Esophagus muscularis mucosa (tissue), 4 donors: ENCODE measurements around the gene RNASE1. TPM values are rescaled to one million over a fixed set of nuclear protein-coding genes. Genes with fewer than 3 reads are reported as not detected.

Experiments
- DNase-seq: peaks from one replicate; pipeline ENCODE4 v3.0.0-alpha.2; 2017; ENCODE audit errors: extremely low spot score
- H3K27ac ChIP-seq, 4 donors: fragments of 200-600 bp; sonication (generic); replicated peaks in 1 of 4; 1 replicate in 3 of 4; 2 replicates in 1 of 4; pipeline ENCODE4 v1.5.1; 2016 to 2019; ENCODE audit warnings: mild to moderate bottlenecking in 1 of 4
- H3K27me3 ChIP-seq, 4 donors: fragments of 200-600 bp; sonication (generic); one replicate each; pipeline versions ENCODE4 v1.5.1 to v1.6.0; 2016 to 2019
- H3K36me3 ChIP-seq, 4 donors: fragments of 200-600 bp; sonication (generic); one replicate each; pipeline ENCODE4 v1.5.1; 2016 to 2019
- H3K4me1 ChIP-seq, 4 donors: fragments of 200-600 bp; sonication (generic); one replicate each; pipeline ENCODE4 v1.5.1; 2016 to 2019
- H3K4me3 ChIP-seq, 4 donors: fragments of 200-600 bp; sonication (generic); 1 replicate in 2 of 4; 2 replicates in 2 of 4; pipeline ENCODE4 v1.5.1; 2016 to 2019; ENCODE audit warnings: mild to moderate bottlenecking in 4 of 4, moderate library complexity in 1 of 4
- H3K9me3 ChIP-seq, 4 donors: fragments of 200-600 bp; sonication (generic); 1 replicate in 3 of 4; 2 replicates in 1 of 4; pipeline ENCODE4 v1.5.1; 2016 to 2019
- EP300 ChIP-seq: sonication (generic); formaldehyde crosslinking; IDR thresholded peaks from one replicate; pipeline ENCODE4 v1.6.1; 2017; ENCODE audit warnings: antibody characterized with exemption
- POLR2A ChIP-seq: fragments of 450-650 bp; IDR thresholded peaks from one replicate; pipeline ENCODE4 v1.6.1; 2017; ENCODE audit warnings: antibody characterized with exemption, moderate library complexity, mild to moderate bottlenecking, low read depth
- POLR2AphosphoS5 ChIP-seq, 2 donors: sonication (generic); formaldehyde crosslinking; IDR thresholded peaks; one replicate each; pipeline ENCODE4 v1.6.1; 2017; ENCODE audit warnings: antibody characterized with exemption in 2 of 2
- WGBS: methylation state at CpG from one replicate; pipeline ENCODE4 v1.1.5; 2018; 5-methylcytosine and 5-hydroxymethylcytosine counted together
- intact Hi-C: fragments of 100-400 bp; cut with DNase I; formaldehyde crosslinking; loops from one replicate; pipeline ENCODE4 v1.15.1; 2023
- total RNA-seq, 4 donors: library from RNA; depleted of rRNA; stranded (reverse); fragments of >200 nt; gene quantifications; one replicate each; pipeline versions ENCODE4 v1.1.0 to v1.2.1, GENCODE V29; 2016
- TF ChIP-seq, protein P1 (sequence below), 3 experiments: fragments of 200-600 bp in 2 of 3; fragments of 450-650 bp in 1 of 3; sonication (generic) in 2 of 3; IDR thresholded peaks; one replicate each; pipeline ENCODE4 v1.5.1; 2017 to 2019; ENCODE audit warnings: antibody characterized with exemption in 3 of 3, mild to moderate bottlenecking in 2 of 3, moderate library complexity in 1 of 3

The RNASE1 gene
- total RNA-seq: 100 to 1,000 TPM; 270 to 766 (median 341) TPM

DNA sequence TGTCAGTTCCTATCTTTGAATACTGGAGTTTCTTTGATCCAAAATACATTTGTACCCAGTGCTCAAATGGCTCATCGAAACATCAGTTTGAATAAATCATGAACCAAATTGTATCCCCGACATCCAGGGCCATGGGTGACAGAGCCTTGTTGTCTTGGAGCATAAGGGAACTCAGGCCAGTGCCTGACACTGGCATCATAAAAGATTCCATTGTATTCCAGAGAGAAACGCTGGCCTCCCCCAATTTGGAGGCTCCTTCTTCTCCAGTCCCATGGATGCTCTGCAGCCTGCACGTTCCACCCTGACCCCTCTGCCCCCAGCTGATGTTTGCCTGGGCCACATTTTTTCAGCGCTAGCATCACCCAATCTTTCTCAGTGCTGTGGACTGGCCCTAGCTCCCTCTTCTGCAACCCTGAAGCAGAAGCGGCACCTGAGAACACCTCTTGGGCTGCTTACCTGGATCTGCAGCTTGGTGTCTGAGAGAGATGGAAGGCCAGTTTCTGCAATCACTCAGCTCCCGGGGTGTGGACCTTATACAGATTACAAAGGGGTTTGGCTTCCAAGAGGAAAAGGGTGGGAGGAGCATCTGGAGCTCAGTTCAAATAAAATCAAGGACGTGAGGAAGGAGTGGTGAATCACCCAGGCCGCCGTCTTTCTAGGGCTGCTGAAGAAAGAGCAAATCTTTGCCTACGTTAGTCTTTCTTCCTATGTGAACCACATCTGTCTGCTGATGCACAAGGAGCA is at the start of gene RNASE1:
RNASE1 (minus strand) TSS at position 504 of the 744 bp plus-strand sequence. CDS start 776 bp downstream, outside the sequence.
- H3K9me3 ChIP-seq: no peaks in the 10 kb centered on the region
- TF ChIP-seq, protein P1, sequence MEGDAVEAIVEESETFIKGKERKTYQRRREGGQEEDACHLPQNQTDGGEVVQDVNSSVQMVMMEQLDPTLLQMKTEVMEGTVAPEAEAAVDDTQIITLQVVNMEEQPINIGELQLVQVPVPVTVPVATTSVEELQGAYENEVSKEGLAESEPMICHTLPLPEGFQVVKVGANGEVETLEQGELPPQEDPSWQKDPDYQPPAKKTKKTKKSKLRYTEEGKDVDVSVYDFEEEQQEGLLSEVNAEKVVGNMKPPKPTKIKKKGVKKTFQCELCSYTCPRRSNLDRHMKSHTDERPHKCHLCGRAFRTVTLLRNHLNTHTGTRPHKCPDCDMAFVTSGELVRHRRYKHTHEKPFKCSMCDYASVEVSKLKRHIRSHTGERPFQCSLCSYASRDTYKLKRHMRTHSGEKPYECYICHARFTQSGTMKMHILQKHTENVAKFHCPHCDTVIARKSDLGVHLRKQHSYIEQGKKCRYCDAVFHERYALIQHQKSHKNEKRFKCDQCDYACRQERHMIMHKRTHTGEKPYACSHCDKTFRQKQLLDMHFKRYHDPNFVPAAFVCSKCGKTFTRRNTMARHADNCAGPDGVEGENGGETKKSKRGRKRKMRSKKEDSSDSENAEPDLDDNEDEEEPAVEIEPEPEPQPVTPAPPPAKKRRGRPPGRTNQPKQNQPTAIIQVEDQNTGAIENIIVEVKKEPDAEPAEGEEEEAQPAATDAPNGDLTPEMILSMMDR (IDR thresholded peaks at IDR 0.05): no peak
- TF ChIP-seq EP300: no peak
- peak; percentile 45 to 79 for TF ChIP-seq POLR2AphosphoS5 (IDR thresholded peaks at IDR 0.05)
- TF ChIP-seq POLR2A: peak; percentile 26
- H3K27ac ChIP-seq: peak within 1 kb of the TSS; percentile 49 to 67 (median 62)
- 68% methylated on average over 11 of the region's 11 CpGs for WGBS
- H3K4me3 ChIP-seq: peak within 1 kb of the TSS; percentile 36 to 56 (median 44)
- H3K4me1 ChIP-seq: peaks cover 15 to 24% (median 21%) of the 10 kb centered on the region in 4 donors
- intact Hi-C loops: no loop called here
- no peak for DNase-seq
- peaks cover 0 to 9% (median 0%) of the 10 kb centered on the region in 4 donors for H3K27me3 ChIP-seq
- H3K36me3 ChIP-seq: no peaks in the 10 kb centered on the region

DNA sequence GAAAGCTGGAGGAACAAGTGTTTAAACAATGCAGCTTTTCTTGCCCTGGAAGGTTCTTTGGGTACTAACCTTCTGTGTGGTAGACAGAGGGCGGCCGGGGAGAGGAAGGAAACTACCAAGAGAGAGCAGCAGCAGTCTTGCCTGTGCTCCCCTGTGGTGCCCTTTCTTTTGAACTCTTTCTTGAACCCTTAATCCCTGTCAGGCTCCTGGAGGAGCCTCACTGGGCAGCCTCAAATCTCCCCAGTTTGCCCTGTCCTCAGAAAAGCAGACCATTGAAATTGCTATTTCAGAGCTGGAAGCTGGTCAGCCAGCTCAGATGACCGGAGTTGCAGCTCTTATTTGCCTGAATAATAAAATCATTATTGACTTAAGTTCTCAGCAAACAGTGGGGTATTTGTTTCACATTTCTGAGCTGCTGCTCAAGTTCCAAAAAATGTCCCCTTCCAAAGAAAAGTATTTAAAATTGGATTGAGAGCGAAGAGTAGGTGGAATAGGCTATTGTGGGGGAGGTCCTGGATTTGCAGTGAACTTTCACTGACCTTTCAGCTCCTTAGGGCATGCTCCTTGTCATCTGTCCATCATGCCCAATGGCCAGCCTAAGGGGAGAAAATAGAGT is 46.4 kb upstream of the RNASE1 start:
- DNase-seq: no peak
- H3K27ac ChIP-seq: peak overlapping the region in 1 of 4 donors; percentile 39
- H3K4me3 ChIP-seq: no peak overlapping the region
- no peak for TF ChIP-seq POLR2A
- TF ChIP-seq, protein P1 (IDR thresholded peaks at IDR 0.05): no peak
- no peak for TF ChIP-seq EP300
- no peak for TF ChIP-seq POLR2AphosphoS5 (IDR thresholded peaks at IDR 0.05)
- H3K27me3 ChIP-seq: peaks cover 0 to 28% (median 0%) of the 10 kb centered on the region in 4 donors
- intact Hi-C loops: no loop called here
- 41% methylated on average over 4 of the region's 4 CpGs for WGBS
- no peaks in the 10 kb centered on the region for H3K4me1 ChIP-seq
- H3K9me3 ChIP-seq: no peaks in the 10 kb centered on the region
- no peaks in the 10 kb centered on the region for H3K36me3 ChIP-seq

DNA sequence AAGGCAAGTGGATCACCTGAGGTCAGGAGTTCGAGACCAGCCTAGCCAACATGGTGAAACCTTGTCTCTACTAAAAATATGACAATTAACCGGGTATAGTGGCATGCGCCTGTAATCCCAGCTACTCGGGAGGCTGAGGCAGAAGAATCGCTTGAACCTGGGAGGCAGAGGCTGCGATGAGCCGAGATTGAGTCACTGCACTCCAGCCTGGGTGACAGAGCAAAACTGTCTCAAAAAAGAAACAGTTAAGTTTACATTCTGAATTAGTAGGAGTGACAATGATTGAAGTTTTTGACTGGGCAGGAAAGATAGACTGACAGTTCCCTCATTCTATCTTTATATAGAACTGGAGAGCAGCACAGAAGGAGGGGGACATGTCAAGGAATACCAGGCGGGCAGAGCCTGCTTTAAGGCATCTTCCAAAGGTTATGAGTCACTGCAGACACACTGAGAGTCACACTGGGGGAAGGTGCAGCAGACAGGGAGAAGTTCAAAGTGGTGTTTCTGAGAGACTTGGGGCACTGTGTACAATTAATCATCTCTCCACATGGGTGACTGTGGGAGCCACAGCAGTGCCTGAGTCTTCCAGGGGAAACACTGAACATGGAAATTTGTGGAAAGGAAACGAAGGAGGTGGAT is 45.8 kb upstream of the RNASE1 start:
- intact Hi-C loops: no loop called here
- peak overlapping the region in 1 of 4 donors; percentile 39 for H3K27ac ChIP-seq
- 74% methylated on average over 9 of the region's 9 CpGs for WGBS
- peaks cover 0 to 28% (median 0%) of the 10 kb centered on the region in 4 donors for H3K27me3 ChIP-seq
- H3K9me3 ChIP-seq: no peaks in the 10 kb centered on the region
- H3K4me3 ChIP-seq: no peak overlapping the region
- no peaks in the 10 kb centered on the region for H3K36me3 ChIP-seq
- H3K4me1 ChIP-seq: no peaks in the 10 kb centered on the region
- DNase-seq: no peak
- TF ChIP-seq POLR2A: no peak
- no peak for TF ChIP-seq EP300
- TF ChIP-seq POLR2AphosphoS5 (IDR thresholded peaks at IDR 0.05): no peak
- TF ChIP-seq, protein P1 (IDR thresholded peaks at IDR 0.05): no peak

DNA sequence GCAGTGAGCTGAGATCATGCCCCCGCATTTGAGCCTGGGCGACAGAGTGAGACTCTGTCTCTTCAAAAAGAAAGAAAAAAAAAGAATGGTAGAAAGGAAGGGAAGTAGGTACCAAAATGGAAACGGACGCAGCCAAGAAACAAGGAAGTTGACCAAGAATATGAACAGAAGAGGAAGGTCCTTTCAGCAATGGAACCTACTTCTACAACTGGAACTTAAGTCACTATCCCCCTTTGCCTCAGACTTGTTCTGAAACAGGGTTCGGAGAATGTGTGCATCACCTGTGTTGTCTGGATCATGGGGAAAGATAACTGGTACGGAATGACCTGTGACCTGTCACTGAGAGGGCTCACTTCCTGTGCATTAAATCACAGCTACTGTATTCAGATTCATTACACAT is 43.9 kb upstream of the RNASE1 start:
- peaks cover 0 to 28% (median 0%) of the 10 kb centered on the region in 4 donors for H3K27me3 ChIP-seq
- no peak for DNase-seq
- intact Hi-C loops: no loop called here
- H3K4me3 ChIP-seq: no peak overlapping the region
- H3K9me3 ChIP-seq: no peaks in the 10 kb centered on the region
- TF ChIP-seq, protein P1 (IDR thresholded peaks at IDR 0.05): no peak
- no peak for TF ChIP-seq POLR2AphosphoS5 (IDR thresholded peaks at IDR 0.05)
- no peak for TF ChIP-seq EP300
- no peak for TF ChIP-seq POLR2A
- no peaks in the 10 kb centered on the region for H3K4me1 ChIP-seq
- no peak overlapping the region for H3K27ac ChIP-seq
- no peaks in the 10 kb centered on the region for H3K36me3 ChIP-seq
- 73% methylated on average over 6 of the region's 6 CpGs for WGBS
